GM06990 (cell line): ENCODE results near the gene SVBP.
"Not testable (repeated sequence)": the region's sequence is repeated elsewhere in the genome, so short reads cannot be mapped to it uniquely, and the experiment has no call there.

ENCODE experiments used
- DNase-seq: peaks from one replicate; pipeline ENCODE4 v3.0.0-alpha.2; 2011; ENCODE audit not compliant: insufficient read length; ENCODE audit errors: extremely low read depth
- H3K27me3 ChIP-seq: replicated peaks from 2 replicates; pipeline ENCODE4 v1.6.0; 2011; ENCODE audit warnings: low read length; ENCODE audit not compliant: control insufficient read depth, insufficient read depth
- H3K36me3 ChIP-seq: 2 replicates; pipeline ENCODE4 v1.5.1; 2011; ENCODE audit warnings: low read length; ENCODE audit not compliant: control insufficient read depth, insufficient read depth
- H3K4me3 ChIP-seq: replicated peaks from 2 replicates; pipeline ENCODE4 v1.5.1; 2011; ENCODE audit warnings: low read depth, mild to moderate bottlenecking, control low read depth, low read length
- TF ChIP-seq, protein P1 (sequence below): IDR thresholded peaks from 2 replicates; pipeline ENCODE4 v1.5.1; 2011; ENCODE audit warnings: low read length, control low read depth, mild to moderate bottlenecking, inconsistent platforms; ENCODE audit not compliant: insufficient read depth, poor library complexity, severe bottlenecking

Gene SVBP

GRCh38 chr1:42820813-42821212 is 3.6 kb upstream of the SVBP start:
- H3K4me3 ChIP-seq = no peak overlapping the region
- DNase-seq = no peak
- H3K36me3 ChIP-seq = no peaks in the 10 kb centered on the region
- no peaks in the 10 kb centered on the region for H3K27me3 ChIP-seq
- TF ChIP-seq, protein P1, sequence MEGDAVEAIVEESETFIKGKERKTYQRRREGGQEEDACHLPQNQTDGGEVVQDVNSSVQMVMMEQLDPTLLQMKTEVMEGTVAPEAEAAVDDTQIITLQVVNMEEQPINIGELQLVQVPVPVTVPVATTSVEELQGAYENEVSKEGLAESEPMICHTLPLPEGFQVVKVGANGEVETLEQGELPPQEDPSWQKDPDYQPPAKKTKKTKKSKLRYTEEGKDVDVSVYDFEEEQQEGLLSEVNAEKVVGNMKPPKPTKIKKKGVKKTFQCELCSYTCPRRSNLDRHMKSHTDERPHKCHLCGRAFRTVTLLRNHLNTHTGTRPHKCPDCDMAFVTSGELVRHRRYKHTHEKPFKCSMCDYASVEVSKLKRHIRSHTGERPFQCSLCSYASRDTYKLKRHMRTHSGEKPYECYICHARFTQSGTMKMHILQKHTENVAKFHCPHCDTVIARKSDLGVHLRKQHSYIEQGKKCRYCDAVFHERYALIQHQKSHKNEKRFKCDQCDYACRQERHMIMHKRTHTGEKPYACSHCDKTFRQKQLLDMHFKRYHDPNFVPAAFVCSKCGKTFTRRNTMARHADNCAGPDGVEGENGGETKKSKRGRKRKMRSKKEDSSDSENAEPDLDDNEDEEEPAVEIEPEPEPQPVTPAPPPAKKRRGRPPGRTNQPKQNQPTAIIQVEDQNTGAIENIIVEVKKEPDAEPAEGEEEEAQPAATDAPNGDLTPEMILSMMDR = no peak

- Histone ChIP-seq H3K36me3 (no peaks in the 10 kb centered on the region), H3K27me3 (no peaks in the 10 kb centered on the region), H3K4me3 (no peak overlapping the region)
- no peak for DNase-seq
- TF ChIP-seq, protein P1 = no peak
Measured at GRCh38 chr1:42817976-42818375, 779 bp upstream of the SVBP start.

DNA sequence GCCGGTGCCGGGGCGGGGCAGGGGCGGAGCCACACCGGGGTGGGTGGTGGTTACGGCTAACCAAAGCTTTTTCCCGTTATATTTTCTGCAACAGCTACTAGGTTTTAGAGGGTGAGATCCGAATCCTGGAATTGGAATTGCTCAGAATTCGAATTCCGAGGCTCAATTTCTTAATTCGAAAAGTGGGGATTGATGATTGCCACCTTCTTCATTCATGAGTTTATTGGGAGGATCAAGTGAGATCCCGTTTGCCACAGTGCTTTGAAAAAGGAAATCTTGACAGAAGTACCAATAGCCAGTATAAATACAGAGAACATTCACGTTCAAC is 207 bp upstream of the SVBP start:
- no peak for DNase-seq
- Histone ChIP-seq H3K4me3 (peak overlapping the region; percentile 66), H3K36me3 (no peaks in the 10 kb centered on the region), H3K27me3 (no peaks in the 10 kb centered on the region)
- TF ChIP-seq, protein P1 = no peak

DNA sequence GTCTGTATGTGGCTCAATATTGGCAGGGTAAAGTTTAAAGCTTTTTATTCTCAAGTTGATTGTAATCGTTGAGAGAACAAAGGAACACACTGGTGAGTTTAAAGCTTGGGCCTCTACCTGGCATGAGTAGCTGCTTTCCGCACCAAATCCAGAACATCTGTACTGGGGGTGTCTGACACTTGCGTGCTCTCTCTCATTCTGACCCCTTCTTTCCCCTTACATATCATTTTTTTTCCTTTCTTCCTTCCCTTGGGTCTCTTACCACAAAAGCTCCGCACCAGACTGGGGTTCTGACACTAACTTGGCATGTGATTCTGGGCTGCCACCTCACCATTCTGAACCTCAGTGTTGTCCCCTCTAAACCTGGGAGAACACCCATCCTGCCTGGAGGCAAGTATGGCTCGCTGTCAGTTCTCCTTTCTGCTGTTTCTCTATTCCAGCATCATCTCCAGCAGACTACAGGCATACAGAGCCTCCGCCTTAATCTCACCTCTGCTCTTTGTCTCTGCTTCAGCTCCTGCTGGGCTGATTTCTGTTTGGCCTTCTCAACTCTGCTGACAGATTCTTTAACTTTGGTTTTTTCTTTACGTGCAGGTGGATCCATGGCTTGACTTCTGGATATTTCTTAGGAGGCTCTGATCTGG is 1.1 kb downstream of the SVBP start:
- H3K4me3 ChIP-seq = peak overlapping the region; percentile 76
- no peaks in the 10 kb centered on the region for H3K36me3 ChIP-seq
- TF ChIP-seq, protein P1 = no peak
- no peaks in the 10 kb centered on the region for H3K27me3 ChIP-seq
- peak; percentile 10 for DNase-seq

- H3K27me3 ChIP-seq, DNase-seq, H3K4me3 ChIP-seq, H3K36me3 ChIP-seq: not testable (repeated sequence)
Measured at GRCh38 chr1:42814815-42815214, 2.4 kb downstream of the SVBP start.

DNA sequence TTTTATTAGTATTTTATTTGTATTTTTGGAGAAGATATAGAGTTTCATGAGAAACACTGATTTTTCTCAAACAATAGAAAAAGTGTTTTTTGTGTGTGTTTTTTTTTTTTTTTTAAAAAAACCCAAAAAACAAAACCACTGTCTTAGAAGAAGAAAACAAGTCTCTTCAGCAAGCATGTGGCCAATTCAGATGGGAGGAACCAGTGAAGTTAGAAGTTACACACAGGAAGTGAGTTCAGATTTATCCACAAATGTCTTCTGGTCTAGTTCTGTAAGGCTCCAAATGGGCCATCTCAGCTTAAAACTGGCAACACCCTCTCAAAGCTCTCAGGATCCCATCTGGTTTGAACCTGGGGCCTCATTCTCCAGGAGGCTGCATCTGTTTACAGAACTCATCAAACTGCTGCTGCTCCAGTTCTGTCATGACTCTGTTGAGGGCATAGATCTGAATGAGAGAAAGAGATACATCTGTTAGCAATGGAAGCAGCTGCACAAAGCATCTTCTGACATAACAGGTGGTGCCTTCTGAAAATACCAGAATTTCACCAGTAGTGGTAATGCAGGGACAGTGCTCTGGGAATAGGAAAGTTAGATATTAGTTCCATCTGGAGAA is 10.0 kb downstream of the SVBP start:
- no peak for DNase-seq
- TF ChIP-seq, protein P1 = no peak
- H3K4me3 ChIP-seq = no peak overlapping the region

More for the DNA sequence above, 10.0 kb downstream of the SVBP start:
- Histone ChIP-seq H3K27me3 (no peaks in the 10 kb centered on the region), H3K36me3 (no peaks in the 10 kb centered on the region)
